ENCODE measurements around the gene BBS2.

Gene BBS2

GRCh38 chr16:56448005-56448404 lies 71.8 kb downstream of the BBS2 start:
- no peak overlapping the region for H3K4me3 ChIP-seq (ENCODE audit: severe bottlenecking)
- no peak for DNase-seq (ENCODE audit: low spot score)
- ATAC-seq (ENCODE audit: low read depth): no peak
- no peaks in the 10 kb centered on the region for H3K9me3 ChIP-seq (ENCODE audit: severe bottlenecking)
- no peaks in the 10 kb centered on the region for H3K27me3 ChIP-seq (ENCODE audit: insufficient read depth, poor library complexity, severe bottlenecking)
- H3K4me1 ChIP-seq (ENCODE audit: insufficient read depth, poor library complexity, severe bottlenecking): peaks cover 26% of the 10 kb centered on the region
- H3K27ac ChIP-seq (ENCODE audit: poor library complexity, severe bottlenecking): no peak overlapping the region
- H3K36me3 ChIP-seq (ENCODE audit: low read depth): peaks cover 50% of the 10 kb centered on the region
- TF ChIP-seq, protein P1, sequence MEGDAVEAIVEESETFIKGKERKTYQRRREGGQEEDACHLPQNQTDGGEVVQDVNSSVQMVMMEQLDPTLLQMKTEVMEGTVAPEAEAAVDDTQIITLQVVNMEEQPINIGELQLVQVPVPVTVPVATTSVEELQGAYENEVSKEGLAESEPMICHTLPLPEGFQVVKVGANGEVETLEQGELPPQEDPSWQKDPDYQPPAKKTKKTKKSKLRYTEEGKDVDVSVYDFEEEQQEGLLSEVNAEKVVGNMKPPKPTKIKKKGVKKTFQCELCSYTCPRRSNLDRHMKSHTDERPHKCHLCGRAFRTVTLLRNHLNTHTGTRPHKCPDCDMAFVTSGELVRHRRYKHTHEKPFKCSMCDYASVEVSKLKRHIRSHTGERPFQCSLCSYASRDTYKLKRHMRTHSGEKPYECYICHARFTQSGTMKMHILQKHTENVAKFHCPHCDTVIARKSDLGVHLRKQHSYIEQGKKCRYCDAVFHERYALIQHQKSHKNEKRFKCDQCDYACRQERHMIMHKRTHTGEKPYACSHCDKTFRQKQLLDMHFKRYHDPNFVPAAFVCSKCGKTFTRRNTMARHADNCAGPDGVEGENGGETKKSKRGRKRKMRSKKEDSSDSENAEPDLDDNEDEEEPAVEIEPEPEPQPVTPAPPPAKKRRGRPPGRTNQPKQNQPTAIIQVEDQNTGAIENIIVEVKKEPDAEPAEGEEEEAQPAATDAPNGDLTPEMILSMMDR (IDR thresholded peaks at IDR 0.05; ENCODE audit: poor library complexity, severe bottlenecking): no peak

DNA sequence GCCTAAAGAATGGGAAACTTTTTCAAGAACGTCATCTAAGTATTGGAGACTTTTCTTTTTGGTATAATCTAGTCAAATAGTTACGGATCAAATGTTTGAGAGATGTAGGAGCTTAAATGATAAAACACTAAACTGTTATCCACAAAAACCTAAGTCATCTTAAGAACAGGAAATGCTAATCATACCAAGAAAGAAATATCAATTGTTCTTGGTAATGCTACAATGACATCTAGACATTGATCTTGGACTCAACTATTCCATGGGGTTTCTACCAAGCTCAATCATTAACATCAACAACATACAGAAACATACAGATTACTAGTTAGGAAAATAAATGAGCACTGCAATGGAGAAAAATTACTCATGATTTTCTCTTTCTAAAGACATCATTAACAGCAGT lies 72.5 kb downstream of the BBS2 start:
- peaks cover 55% of the 10 kb centered on the region for H3K36me3 ChIP-seq (ENCODE audit: low read depth)
- H3K27me3 ChIP-seq (ENCODE audit: insufficient read depth, poor library complexity, severe bottlenecking): no peaks in the 10 kb centered on the region
- DNase-seq (ENCODE audit: low spot score) (no peak), ATAC-seq (ENCODE audit: low read depth) (no peak)
- H3K4me1 ChIP-seq (ENCODE audit: insufficient read depth, poor library complexity, severe bottlenecking): peaks cover 26% of the 10 kb centered on the region
- no peaks in the 10 kb centered on the region for H3K9me3 ChIP-seq (ENCODE audit: severe bottlenecking)
- TF ChIP-seq, protein P1 (IDR thresholded peaks at IDR 0.05; ENCODE audit: poor library complexity, severe bottlenecking): no peak
- no peak overlapping the region for H3K4me3 ChIP-seq (ENCODE audit: severe bottlenecking)
- no peak overlapping the region for H3K27ac ChIP-seq (ENCODE audit: poor library complexity, severe bottlenecking)

GRCh38 chr16:56438038-56438437 lies 81.8 kb downstream of the BBS2 start:
- H3K27ac ChIP-seq (ENCODE audit: poor library complexity, severe bottlenecking): no peak overlapping the region
- ATAC-seq (ENCODE audit: low read depth) (no peak), DNase-seq (ENCODE audit: low spot score) (no peak)
- no peak overlapping the region for H3K4me3 ChIP-seq (ENCODE audit: severe bottlenecking)
- H3K4me1 ChIP-seq (ENCODE audit: insufficient read depth, poor library complexity, severe bottlenecking): no peaks in the 10 kb centered on the region
- peaks cover 83% of the 10 kb centered on the region for H3K36me3 ChIP-seq (ENCODE audit: low read depth)
- TF ChIP-seq, protein P1 (IDR thresholded peaks at IDR 0.05; ENCODE audit: poor library complexity, severe bottlenecking): no peak
- no peaks in the 10 kb centered on the region for H3K9me3 ChIP-seq (ENCODE audit: severe bottlenecking)
- H3K27me3 ChIP-seq (ENCODE audit: insufficient read depth, poor library complexity, severe bottlenecking): no peaks in the 10 kb centered on the region

- TF ChIP-seq, protein P1 (IDR thresholded peaks at IDR 0.05; ENCODE audit: poor library complexity, severe bottlenecking): no peak
- ATAC-seq (ENCODE audit: low read depth) (no peak), DNase-seq (ENCODE audit: low spot score) (no peak)
- no peak overlapping the region for H3K27ac ChIP-seq (ENCODE audit: poor library complexity, severe bottlenecking)
- no peaks in the 10 kb centered on the region for H3K27me3 ChIP-seq (ENCODE audit: insufficient read depth, poor library complexity, severe bottlenecking)
- H3K4me1 ChIP-seq (ENCODE audit: insufficient read depth, poor library complexity, severe bottlenecking): no peaks in the 10 kb centered on the region
- no peak overlapping the region for H3K4me3 ChIP-seq (ENCODE audit: severe bottlenecking)
- H3K36me3 ChIP-seq (ENCODE audit: low read depth): peaks cover 86% of the 10 kb centered on the region
- no peaks in the 10 kb centered on the region for H3K9me3 ChIP-seq (ENCODE audit: severe bottlenecking)
Measured at GRCh38 chr16:56436258-56436657, 83.6 kb downstream of the BBS2 start.

Data from RWPE2 (cell line).